HG03565 (cell line): ENCODE data around the gene WFIKKN1.

Experiments used
- ATAC-seq: cut with Tn5 transposase; IDR thresholded peaks from one replicate; pipeline ENCODE4 v1.9.1; 2021; ENCODE audit warnings: mild to moderate bottlenecking, moderate library complexity; ENCODE audit not compliant: unreplicated experiment

Gene WFIKKN1

GRCh38 chr16:671353-672131, 40.8 kb downstream of the WFIKKN1 start:
- ATAC-seq: no peak

GRCh38 chr16:672371-672770, 41.6 kb downstream of the WFIKKN1 start:
- no peak for ATAC-seq

- no peak for ATAC-seq
These were observed 42.1 kb downstream of the WFIKKN1 start for GRCh38 chr16:672851-673250.

- no peak for ATAC-seq
These were observed 42.7 kb downstream of the WFIKKN1 start for GRCh38 chr16:673399-673991.

GRCh38 chr16:674214-674881, 43.6 kb downstream of the WFIKKN1 start:
- no peak for ATAC-seq

GRCh38 chr16:674968-675883, 44.4 kb downstream of the WFIKKN1 start, which contains the start of gene RHBDL1:
Gene RHBDL1 (plus strand): TSS chr16:675671. CDS start chr16:675791, 120 bp downstream.
- ATAC-seq: no peak

GRCh38 chr16:675884-676564, 45.2 kb downstream of the WFIKKN1 start:
- ATAC-seq: no peak

GRCh38 chr16:676565-676902, 45.7 kb downstream of the WFIKKN1 start:
- no peak for ATAC-seq

- ATAC-seq: no peak
These were observed 46.1 kb downstream of the WFIKKN1 start for GRCh38 chr16:676913-677312.

- ATAC-seq: no peak
These were observed 46.8 kb downstream of the WFIKKN1 start for GRCh38 chr16:677316-678190.

- no peak for ATAC-seq
These were observed 47.5 kb downstream of the WFIKKN1 start for GRCh38 chr16:678209-678857.

GRCh38 chr16:678858-679813, 48.4 kb downstream of the WFIKKN1 start:
- no peak for ATAC-seq

GRCh38 chr16:679814-680624, 49.2 kb downstream of the WFIKKN1 start, which contains the start of gene STUB1:
Gene STUB1 (plus strand): TSS chr16:680410. CDS start chr16:680526, 116 bp downstream.
- peak; percentile 21 for ATAC-seq

GRCh38 chr16:680625-680945, 49.8 kb downstream of the WFIKKN1 start:
- no peak for ATAC-seq

- no peak for ATAC-seq
These were observed 50.4 kb downstream of the WFIKKN1 start for GRCh38 chr16:680967-681745.

- no peak for ATAC-seq
These were observed 51.1 kb downstream of the WFIKKN1 start for GRCh38 chr16:681746-682427.
